Subcutaneous adipose tissue (tissue), 4 donors: ENCODE results near the gene ZBTB16. TPM values are rescaled to one million over a fixed set of nuclear protein-coding genes. Genes with fewer than 3 reads are reported as not detected.

ENCODE experiments used
- CTCF ChIP-seq: fragments of 450-650 bp; IDR thresholded peaks from one replicate; pipeline ENCODE4 v1.5.1; 2016; ENCODE audit warnings: low read depth, mild to moderate bottlenecking, control low read depth, antibody characterized with exemption, moderate library complexity
- total RNA-seq, 4 donors: library from RNA; depleted of rRNA; stranded (reverse); fragments of >200 nt; gene quantifications; one replicate each; pipeline ENCODE4 v1.1.0, GENCODE V29; 2016

ZBTB16 gene
- total RNA-seq, 4 donors from 2014 or later: 167 to 446 (median 261) TPM

- no peak for TF ChIP-seq CTCF
Observed at GRCh38 chr11:114160894-114161293, 101.4 kb downstream of the ZBTB16 start.

GRCh38 chr11:114161486-114162250 lies 102.2 kb downstream of the ZBTB16 start:
- TF ChIP-seq CTCF: no peak

- TF ChIP-seq CTCF: no peak
Observed at GRCh38 chr11:114162719-114163123, 103.2 kb downstream of the ZBTB16 start.

DNA sequence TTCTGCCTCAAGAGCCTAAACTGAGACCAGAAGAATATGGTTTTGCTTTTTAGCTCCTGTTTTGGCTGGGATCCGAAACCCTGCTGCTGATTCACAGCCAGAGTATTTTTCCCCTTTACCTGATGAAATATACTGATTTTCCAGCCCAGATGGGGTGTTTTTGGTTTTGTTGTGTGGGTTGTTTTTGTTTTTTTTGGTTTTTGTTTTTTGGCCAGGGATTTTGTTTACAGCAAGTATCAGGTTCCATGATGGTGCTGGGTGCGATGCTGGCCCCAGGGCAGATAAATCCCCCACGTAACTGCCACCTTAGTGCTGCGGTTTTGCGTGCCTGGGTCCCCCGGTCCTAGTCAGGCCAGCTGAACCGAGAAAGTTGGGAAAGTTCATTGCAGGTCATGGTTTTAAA lies 103.7 kb downstream of the ZBTB16 start:
- no peak for TF ChIP-seq CTCF

DNA sequence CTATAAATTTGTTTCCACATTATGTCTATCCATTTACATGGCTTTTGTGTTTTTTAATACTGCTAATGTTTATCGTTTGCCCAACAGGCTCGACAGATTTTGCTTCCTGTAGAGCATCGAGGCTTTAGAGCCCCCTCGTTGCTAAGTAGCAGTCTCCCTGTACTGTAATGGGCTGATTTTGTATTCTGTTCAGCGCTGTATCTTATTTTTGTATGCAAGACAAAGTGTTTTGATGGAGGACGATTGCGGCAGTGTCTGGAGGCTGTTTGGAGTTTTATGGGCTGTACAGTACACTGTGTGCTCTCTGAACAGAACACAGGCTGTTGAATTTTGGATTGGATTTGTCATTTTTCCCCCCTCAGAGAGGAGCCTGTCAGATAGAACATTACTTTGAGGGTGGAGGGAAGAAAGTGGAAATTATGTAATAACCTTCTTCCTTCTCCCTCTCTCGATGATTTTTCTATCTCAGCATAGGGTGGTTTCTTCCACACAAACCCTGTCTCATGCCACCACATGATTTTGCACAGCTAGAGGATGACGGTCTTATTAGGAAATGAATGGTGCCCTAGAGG lies 104.4 kb downstream of the ZBTB16 start:
- no peak for TF ChIP-seq CTCF

- no peak for TF ChIP-seq CTCF
Observed at GRCh38 chr11:114164546-114164945, 105.0 kb downstream of the ZBTB16 start.

DNA sequence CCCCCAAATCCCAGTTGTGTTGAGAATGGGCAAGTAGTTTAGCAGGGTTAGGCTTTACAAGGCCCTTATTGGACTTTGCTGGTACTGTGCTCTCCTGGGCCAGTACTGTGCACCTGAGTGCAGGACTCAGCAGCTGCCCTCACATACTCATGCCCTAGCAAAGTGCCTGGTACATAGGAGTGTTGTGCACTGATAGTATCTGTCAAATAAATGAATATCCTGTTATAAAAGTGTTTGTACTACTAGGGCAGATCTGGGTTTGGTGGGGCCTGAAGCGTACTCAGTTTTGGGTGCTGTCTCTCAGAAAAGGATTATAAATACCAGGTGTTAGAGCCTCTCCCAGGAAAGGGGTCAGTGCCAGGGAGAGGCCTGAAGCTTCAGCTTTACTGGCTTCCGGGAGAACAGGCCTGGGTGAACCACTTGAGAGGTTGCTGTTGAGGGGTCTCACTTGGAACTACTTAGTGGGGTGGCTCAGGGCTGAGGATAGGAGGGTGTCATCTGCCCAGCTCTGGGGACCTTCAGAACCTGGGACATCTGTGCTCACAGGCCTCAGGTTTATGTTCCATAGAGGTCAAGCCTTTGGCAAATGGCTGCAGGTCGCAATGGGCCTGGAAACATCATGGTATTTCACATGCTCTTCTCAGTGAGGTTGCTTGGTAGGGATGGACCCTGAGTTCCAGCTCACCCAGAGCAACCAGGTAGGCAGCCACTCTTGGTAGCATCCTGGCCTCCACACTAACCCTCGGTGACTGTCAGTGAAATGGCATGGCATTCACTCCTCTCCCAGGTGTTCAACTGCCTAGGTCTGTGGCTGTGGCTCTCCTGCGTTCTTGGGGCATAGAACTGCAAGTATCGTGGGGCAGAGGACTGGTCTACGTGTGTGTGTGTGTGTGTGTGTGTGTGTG lies 106.1 kb downstream of the ZBTB16 start:
- TF ChIP-seq CTCF: no peak
